NCI-H2107 treated with DMSO at 0.1 percent for 48 hours (cell line): Measurements from ENCODE around the gene COMMD10.

Source experiments
- DNase-seq: peaks from one replicate; lab custom pipeline; 2025; ENCODE audit not compliant: unreplicated experiment; lab: John Stamatoyannopoulos, UW

Gene COMMD10

DNA sequence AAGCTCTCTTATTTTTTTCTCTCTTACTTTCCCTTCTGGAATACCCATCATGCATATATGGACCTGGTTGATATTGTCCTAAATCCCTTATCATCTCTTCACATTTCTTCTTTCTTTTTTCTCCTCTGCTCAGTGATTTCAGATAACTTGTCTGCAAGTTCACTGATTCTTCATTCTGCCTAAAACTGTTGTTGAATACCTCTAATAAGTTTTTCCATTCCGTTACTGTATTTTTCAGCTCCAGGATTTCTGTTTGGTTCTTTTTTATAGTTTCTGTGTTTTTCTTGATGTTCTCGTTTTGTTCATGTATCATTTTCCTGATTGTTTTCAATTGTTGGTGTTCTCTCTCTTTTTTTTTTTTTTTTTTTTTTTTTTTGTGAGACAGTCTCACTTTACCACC is 203.7 kb downstream of the COMMD10 start:
- no peak for DNase-seq

DNA sequence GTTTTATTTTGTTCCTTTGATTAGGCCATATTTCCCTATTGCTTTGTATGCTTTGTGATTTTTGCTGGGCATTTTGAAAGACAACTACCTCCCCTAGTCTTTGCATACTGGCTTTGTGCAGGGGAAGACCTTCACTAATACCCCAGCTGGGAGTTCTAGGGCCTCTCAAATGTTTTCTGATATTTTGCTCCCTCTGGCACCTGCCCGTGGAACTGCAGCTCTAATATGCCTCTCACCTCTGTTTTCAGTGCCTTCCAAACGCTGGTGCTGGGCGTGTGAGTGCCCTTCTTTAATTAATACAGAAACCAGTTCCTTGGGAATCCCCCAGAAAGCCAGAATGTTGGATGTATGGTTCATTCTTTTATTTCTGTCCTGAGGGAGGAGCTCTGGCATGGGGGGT is 204.5 kb downstream of the COMMD10 start:
- DNase-seq = no peak

DNA sequence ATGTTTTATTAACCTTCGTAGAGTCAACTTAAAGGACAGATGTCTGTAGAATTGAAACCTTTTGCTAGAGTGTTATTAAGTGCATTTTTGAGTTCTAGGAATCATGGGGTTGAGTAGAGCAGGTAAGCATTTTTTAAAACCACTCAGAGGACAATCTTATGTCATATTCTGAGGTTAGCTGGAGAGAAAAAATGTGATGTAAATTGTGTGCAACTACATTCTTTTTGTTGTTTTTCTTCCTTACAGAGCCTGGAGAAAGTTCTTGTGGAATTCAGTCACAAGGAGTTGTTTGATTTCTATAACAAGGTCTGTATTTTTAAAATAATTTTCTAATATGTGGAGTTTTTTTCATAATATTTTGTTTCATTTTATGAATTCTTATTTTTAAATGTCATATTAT is 206.4 kb downstream of the COMMD10 start:
- DNase-seq = no peak

DNA sequence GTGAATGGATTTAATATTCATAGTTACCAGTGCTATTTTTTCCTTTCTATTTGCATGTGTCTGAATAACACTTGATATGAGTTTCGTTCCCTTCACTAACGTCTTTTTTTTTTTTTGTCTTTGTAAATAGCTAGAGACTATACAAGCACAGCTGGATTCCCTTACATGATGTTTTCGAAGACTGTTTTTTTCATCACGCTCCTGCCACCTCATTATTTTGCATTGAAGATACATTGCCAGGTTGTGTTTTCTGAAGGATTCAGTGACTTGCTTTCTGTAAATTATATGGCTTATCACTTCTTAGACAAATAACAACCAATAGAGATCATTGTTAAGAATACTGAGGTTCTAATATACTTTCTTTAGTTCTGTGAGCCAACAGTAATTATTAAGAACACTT is 207.5 kb downstream of the COMMD10 start:
- DNase-seq = no peak

DNA sequence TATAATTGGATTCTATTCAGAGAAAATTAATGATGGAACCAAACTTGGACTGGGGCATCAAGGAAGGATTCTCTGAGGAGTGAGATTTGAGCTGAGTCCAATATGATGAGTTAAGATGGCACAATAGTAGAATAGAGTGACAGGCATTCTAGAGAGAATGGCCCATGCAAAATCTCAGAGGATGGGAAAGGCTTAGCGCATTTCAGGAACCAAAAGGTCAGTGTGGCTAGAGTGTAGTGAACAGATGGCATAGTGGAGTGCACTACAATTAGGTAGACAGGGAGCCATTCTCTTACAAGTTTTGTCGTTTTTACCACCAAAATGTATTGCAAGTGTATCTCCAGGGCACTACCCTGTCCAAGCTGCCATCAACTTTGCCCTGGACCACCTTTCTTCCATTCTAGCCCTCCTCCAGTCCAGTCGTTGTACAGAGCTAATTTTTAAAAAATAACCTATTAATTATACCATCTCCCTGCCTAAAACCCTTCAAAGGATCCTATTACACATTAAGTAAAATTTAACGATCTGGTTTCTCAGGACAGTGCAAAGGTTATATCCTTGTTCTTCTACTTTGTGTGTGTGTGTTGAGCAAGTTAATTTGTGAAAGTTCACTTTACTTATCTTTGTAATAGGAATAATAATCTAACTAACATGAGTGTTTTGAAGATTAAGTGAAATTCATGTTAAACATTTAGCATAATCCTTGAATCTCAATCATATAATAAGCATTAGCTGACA is 211.7 kb downstream of the COMMD10 start:
- no peak for DNase-seq

DNA sequence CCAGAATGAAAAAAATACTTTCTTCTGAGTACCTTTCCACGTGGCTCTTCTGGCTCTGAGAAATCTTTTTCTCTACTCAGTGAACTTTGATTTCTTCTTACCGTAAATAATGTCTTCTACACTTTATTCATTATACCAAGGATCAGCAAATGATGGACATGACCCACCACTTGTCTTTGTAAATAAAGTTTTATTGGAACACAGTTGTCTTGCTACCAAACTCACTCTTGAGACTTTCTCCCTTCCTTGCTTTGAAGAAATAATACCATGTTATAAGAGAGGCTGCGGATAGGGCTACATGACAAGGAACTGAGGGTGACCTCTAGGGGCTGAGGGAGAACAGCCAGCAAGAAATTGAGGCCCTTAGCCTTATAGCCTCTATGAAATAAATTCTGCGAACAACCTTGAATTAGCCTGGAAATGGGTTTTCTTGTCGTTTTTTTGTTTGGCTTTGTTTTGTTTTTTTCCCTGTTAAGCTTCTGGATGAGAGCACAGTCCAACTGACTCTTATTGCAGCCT is 212.5 kb downstream of the COMMD10 start:
- DNase-seq = no peak

DNA sequence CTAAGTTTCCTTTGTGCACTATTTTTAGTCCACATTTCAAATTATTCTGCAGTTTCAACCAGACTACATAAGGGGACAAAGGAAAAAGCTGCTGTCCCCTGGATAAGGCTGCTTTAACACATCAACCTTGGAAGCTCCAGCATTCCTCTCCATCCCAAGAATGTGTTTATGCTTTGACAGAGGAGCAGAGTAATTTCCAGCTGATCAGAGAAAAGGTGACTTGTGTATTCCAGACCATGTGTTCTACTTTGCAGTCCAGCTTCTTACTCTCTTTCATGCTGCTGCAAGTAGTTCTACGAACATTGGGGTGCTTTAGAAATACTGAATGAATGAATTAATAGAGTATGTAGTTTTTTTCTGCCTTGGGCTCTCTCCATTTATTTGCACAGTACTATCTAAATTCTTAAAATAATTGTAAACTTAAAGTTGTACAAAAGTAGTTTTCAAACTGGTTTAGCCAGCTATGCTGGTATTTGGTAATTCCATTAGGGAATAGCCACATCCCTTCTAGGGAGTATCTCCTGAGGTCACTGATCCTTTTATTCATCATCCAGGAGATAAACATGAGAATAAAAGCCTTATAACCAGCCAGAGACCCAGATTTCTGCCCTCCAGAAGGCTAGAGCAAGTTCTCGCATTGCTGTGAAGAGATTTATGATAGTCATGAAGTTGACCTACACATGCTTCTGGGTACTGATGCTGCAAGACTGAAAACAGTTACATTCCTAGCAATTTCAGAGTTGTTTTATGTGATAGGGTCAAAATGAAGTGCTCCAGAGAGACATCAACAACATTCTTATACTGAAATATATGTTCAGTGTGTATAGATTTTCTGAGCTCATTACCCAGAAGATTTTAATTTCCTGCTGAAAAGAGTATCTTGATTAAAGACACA is 215.2 kb downstream of the COMMD10 start:
- no peak for DNase-seq

DNA sequence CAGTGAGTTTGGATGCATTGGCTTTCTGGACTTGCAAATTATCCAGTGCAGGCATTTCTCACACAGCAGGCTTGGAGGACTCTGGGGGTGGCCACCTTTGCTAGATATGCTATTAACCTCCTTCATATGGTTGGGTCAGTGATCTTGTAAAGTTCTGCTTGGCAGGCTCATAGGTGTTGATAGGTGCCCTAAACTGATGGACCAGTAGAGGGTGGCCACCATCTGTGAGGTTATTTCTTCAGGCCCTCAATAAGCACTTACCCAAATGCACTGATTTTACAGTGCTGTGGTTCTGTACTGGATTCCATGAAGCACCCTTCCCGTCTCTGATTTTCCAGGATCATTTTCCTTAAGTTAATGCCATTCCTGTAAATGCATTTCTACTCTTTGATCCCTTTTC is 216.3 kb downstream of the COMMD10 start:
- no peak for DNase-seq

DNA sequence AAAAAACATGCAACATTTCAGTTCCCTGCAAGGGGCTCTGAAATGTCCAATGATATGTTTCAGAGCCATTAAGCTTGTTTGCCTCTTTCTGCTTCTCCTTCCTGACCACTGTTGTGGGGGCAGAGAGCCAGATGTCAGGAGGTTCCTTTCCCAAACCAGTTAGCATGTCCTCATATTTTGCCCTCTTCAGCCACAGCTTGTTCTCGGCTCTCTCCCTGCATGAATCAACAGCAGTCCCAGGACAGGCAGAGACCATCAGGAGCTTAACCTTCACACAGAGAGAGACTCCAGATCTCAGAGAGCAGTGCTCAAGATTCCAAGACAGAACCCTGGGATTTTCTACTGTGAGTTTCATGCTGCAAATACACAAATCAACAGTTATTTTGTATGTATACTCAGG is 218.5 kb downstream of the COMMD10 start:
- DNase-seq = no peak

DNA sequence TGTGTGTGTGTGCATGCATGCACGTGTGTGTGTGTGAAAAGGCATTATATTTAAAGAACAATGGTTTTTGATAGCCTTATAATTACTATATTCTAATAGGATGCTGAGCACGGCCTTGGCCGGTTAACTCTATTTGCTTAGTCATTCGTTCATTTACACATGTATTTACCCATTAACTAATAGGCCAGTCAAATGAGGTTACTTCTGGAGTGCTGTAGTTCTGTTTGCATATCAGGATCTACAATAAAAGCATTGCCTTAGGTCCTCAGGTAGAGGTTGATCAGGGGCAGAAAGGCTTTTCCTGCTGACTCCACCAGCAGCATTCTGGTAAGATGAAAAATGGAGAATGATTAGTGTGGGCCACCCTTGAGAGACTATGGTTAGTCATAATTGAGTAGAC is 219.0 kb downstream of the COMMD10 start:
- no peak for DNase-seq

DNA sequence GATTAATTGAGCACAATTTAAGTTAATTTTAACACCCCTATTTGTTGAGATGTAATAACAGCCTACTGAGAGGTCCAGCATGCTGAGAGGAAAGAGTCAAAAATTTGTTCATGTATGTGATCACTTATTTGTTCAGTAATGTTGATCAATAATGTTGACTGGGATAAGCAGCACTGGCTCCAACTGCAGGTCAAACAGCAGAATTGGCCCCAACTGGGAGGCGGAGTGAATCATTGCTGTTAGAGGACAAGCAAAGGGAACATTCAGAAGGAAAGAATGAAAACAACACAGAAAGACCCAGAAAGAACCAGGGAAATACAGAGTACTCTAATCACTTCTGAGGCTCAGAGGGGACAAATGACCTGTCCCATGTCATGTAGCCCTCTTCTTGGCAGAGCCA is 221.1 kb downstream of the COMMD10 start:
- no peak for DNase-seq

DNA sequence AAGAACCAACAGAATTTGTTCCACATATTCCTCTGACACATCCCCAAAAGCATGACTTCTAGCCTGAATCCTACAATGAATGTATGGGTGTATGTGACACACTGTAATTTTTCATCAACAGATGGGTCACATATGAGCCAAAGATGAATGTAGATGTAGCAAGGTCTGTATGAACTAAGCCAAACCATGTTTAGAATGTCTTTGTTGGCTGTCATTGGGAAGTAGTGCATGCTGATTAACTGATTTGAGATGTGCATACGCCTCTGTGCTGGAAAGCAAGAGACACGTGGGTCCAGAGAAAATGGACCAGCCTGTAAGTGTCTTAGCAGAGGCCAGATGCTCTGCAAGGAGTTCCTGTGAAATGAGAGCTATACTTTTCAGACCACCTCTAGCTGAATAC is 222.0 kb downstream of the COMMD10 start:
- no peak for DNase-seq

DNA sequence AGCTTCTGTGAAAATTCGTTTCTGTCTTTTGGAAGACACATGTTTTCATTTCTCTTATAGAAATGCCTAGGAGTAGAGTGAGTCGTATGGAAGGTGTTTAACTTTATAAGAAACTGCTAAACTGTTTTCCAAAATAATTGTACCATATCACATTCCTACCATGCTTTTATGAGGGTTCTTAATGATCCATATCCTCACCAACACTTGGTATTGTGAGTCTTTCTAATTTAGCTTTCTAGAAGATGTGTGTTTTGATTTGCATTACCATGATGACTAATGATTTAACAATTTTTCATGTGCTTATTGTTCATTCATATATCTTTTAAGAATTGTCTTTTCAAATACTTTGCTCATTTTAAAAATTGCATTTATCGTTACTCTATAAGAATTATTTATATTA is 223.6 kb downstream of the COMMD10 start:
- no peak for DNase-seq

DNA sequence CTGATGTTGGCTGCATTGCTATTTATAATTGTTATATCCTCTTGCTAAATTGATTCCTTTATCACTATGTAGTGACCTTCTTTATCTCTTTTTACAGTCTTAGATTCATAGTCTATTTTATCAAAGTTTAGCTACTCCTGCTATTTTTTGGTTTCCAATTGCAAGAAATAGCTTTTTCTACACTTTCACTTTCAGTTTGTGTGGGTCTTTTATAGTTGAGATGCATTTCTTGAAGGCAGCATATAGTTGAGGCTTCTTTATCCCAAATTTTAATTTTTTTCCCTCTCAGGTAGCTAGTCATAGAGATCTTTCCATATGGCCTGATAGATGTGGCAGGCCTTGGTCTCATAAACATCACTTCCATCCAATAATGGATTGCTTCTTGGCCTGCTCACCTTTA is 228.5 kb downstream of the COMMD10 start:
- DNase-seq = no peak

DNA sequence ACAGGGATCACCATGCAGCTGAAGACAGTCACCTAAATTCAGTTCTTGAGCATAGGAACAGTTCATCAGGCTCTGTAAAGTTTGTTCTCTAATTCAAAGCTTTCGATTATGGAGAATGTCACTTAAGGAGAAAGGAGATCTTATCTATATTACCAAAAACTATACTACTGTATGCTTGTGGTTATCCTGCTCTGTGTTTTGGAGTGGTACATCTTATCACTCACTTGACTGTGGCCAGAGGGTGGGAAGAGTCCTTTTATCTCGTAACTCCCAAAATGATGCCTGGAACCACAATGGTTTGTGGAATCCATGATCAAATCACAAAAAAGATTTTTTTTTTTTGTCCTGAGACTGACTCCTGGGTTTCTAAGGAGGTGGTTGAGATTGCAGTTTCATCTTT is 230.7 kb downstream of the COMMD10 start:
- no peak for DNase-seq

DNA sequence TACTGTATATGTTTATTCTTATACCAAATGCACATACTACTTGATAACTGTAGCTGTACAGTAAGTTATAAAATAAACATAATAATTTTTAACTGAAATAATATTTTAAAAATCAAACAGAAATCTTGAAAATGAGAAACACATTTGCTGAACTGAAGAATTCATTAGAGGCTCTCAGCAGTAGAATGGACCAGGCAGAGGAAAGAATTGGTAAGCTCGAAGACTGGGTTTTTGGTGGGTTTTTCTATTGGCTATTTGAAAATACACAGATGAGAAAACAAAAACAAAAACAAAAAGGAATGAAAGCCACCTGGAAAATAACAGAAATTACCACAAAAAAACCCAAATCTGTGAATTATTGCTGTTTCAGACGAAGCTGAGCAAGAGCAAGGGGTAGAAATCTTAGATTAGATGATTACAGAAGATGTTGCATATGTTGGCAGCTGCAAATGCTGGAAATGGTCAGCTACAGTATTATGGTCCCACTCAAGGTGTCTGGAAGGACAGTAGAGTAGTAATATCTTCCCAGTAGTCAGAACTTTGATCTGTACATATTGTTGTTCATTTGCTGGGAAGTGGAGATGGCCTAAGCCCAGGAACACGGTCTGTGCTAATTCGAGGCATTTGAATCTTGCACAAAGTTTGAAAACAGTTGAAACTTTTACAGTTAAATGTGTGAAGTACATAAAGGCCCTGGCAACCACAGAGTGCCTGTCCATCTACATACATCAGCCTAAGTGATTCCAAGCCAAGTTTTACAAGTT is 233.4 kb downstream of the COMMD10 start:
- no peak for DNase-seq

DNA sequence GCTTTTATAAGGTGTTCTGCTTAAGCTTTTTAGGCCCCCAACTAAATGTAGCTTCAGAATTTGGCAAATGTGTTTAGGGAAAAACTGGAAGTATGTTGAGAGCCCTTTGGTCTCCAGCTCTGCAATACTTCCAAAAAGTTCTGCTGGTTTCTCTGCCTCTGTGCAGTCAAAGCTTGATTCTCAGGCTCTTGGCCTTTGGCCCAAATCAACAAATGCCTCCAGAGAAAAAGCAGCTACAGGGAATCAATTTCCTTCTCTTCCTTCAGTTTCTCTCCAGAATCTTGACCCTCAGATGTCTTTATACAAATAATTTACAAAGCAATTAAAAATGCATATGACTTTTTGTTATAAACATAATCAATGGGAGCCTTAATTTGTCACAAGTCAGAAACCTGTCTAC is 235.7 kb downstream of the COMMD10 start:
- no peak for DNase-seq

DNA sequence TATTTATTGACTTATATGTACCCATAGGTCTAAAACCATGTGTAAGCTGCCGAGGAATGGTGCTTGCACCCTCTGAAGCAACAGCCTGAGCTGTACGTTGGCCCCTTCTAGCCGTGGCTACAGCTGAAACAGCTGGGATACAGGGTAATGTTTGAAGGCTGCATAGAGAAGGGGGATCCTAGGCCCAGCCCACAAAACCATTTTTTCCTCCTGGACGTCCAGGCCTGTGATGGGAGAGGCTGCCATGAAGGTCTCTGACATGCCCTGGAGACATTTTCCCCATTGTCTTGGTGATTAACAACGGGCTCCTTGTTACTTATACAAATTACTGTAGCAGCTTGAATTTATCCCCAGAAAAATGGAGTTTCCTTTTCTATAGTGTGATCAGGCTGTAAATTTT is 244.7 kb downstream of the COMMD10 start:
- DNase-seq = no peak

DNA sequence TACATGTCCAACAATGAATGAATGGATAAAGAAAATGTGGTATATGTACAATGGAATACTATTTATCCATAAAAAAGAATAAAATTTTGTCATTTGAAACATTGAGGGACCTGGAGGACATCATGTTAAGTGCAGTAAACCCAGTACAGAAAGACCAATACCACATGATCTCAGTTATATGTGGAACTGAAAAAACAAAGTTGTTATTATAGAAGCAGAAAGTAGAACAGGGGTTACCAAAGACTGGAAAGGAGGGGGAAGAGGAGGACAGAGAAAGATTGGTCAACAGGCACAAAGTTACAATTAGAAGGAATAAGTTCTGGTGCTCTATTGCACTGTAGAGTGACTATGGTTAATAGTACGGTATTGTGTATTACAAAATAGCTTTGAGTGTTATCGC is 256.0 kb downstream of the COMMD10 start:
- DNase-seq = no peak
